Activated naive CD4-positive, alpha-beta T cell treated with anti-CD3 and anti-CD28 coated beads, Interleukin-2, amount 50 U/mL, for 16 hours (primary cell): ENCODE data around the gene ENGASE.

Experiments
- DNase-seq: peaks from one replicate; pipeline ENCODE4 v3.0.0-alpha.2; 2020

Gene ENGASE

GRCh38 chr17:79118924-79119323 lies 44.3 kb downstream of the ENGASE start:
- no peak for DNase-seq

GRCh38 chr17:79120259-79120658 lies 45.6 kb downstream of the ENGASE start:
- no peak for DNase-seq

- DNase-seq: no peak
These were observed 49.4 kb downstream of the ENGASE start for GRCh38 chr17:79123988-79124387.

GRCh38 chr17:79124513-79125209 lies 50.0 kb downstream of the ENGASE start:
- no peak for DNase-seq

DNA sequence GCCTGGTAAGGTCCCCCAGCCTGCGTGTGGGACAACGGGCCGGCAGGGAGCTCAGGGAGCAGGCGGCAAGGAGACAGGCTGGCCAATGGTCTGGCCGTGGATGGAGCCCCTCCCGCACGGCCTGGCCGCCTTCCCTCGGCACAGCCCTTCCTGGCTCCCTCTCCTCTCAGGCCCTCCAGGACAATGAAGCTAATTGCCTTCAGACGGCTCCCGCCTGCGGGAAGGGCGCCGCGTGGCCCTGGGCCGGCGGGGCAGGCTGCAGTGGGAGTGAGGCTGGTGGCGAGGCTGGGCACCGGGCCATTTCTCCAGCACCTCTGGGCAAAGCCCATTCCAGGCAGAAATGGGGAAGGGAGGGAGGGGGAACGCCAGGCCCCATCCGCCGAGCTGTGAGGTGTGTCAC lies 50.9 kb downstream of the ENGASE start:
- DNase-seq: no peak

- no peak for DNase-seq
These were observed 51.5 kb downstream of the ENGASE start for GRCh38 chr17:79126139-79126538.

DNA sequence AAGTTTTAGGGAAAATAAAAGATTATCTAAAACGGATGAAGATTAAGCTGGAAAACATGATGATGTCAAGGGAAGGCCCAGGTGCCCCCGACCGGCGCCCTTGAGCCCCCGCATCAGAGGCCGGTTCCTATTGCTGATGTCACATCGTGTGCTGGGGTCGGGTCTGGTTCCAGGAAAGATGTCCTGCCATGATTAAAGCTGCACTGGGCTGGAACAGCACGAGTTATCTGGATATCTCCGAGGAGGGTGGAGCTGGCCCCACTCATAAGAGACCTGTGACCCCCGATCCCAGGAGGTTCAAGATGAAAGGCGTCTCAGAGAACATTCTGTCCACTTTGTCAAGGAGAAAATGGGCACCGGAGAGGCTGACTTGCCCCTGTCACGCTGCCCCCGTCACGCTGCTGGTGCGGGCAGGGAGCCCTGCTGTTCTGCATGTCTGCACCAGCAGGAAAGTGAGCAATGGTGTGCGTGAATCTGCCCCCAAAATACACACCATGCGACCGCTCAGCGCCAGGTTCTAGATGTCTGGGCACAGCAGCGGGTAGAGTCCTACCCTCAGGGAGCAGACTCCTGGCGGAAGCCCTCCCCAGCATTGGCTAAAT lies 53.0 kb downstream of the ENGASE start:
- DNase-seq: no peak

DNA sequence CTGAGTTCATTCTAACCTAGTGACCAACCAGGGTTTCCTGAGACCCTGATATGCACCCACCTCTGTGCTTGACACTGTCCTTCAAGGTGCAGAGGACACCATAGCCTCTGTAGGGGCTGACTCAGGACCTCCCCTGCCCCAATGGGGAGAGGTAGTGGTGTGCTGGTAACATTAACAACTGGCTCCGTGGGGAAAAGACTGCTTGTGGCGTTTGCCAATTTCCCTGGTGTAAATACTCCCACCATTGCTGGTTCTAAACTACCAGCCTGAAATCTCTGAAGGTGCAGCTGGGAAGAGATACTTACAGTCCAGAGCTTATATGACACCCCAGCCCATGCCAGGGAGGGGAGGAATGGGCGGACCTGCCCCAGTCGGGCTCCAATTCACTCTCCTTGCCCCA lies 54.9 kb downstream of the ENGASE start:
- DNase-seq: no peak

GRCh38 chr17:79130536-79131273 lies 56.1 kb downstream of the ENGASE start:
- DNase-seq: no peak

GRCh38 chr17:79131274-79131635 lies 56.6 kb downstream of the ENGASE start:
- no peak for DNase-seq

DNA sequence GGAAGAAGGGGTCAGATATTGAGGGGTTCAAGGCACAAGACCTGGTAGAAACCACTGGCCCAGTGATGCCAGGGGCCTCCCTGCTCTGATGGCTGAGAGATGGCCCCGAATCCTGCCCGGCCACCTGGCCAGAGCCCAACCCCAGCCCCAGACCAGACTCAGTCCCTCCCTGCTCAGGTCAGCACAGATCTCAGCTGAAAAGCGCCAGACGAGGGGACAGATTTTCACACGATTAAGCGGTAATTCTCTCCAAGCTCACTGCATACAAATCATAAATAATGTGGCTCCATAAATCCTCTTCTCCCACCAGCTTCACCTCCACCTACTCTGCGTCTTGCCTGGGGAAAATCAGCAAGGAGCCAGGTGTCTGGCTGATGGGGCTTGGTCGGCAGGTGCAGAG lies 57.1 kb downstream of the ENGASE start:
- no peak for DNase-seq

- no peak for DNase-seq
These were observed 57.8 kb downstream of the ENGASE start for GRCh38 chr17:79132271-79133064.

- no peak for DNase-seq
These were observed 58.6 kb downstream of the ENGASE start for GRCh38 chr17:79133214-79133613.

GRCh38 chr17:79133985-79134384 lies 59.4 kb downstream of the ENGASE start:
- DNase-seq: no peak

- DNase-seq: no peak
These were observed 60.4 kb downstream of the ENGASE start for GRCh38 chr17:79135011-79135410.

DNA sequence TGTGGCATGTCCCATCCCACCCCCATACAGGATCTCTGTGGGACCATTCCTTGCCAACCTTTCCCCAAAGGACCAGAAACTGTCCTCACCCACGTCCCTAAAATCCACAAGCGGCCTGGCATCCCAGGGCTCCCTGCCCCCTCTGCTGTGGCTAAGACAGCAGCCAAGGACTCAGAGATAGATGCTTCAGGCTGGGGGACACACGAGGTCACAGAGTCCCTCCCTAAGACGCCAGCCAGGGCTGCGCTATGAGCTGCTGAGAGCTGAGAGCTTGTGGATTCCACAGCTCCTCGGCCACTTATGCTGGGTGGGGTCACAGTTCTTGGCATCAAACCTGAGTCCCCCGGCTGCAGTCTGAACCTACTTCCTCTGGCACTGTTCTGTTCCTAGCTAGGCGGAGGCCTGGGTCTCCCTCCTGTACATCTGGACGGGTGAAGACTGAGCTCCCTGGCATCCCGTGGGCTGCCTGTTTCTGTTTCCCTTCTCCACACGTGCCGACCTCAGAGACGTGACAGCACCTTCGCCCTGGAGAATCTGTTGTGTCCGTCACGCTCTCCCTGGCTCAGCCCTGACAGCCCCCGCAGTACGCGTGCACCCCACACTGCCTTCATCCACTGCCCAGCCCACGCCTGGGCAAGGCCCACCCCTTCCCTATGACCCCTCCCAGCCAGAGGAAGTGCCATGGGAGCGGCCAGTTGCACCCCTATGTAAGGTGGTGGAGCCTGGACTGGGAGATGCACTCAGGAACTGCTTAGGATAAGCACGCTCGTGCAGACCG lies 61.2 kb downstream of the ENGASE start:
- no peak for DNase-seq
